KOPT-K1 (cell line): ENCODE measurements around the gene CACNB1.
"Not testable (repeated sequence)": the region's sequence is repeated elsewhere in the genome, so short reads cannot be mapped to it uniquely, and the experiment has no call there.

Experiments used
- H3K27ac ChIP-seq: fragments of 200-600 bp; sonication (generic); 2 replicates; pipeline ENCODE4 v1.5.1; 2016; ENCODE audit warnings: antibody characterized with exemption, mild to moderate bottlenecking, low read depth, low read length; ENCODE audit not compliant: poor library complexity, severe bottlenecking
- H3K36me3 ChIP-seq: fragments of 200-600 bp; sonication (generic); 2 replicates; pipeline ENCODE4 v1.5.1; 2017; ENCODE audit warnings: antibody characterized with exemption, mild to moderate bottlenecking, low read length, moderate library complexity; ENCODE audit not compliant: insufficient read depth
- H3K9me3 ChIP-seq: fragments of 200-600 bp; sonication (generic); 2 replicates; pipeline ENCODE4 v1.5.1; 2017; ENCODE audit warnings: antibody characterized with exemption, low read length, mild to moderate bottlenecking; ENCODE audit not compliant: insufficient read depth, poor library complexity, severe bottlenecking

Gene CACNB1

GRCh38 chr17:39146273-39146672, 51.2 kb downstream of the CACNB1 start:
- no peaks in the 10 kb centered on the region for H3K9me3 ChIP-seq
- H3K27ac ChIP-seq, result no peak overlapping the region
- no peaks in the 10 kb centered on the region for H3K36me3 ChIP-seq

- Histone ChIP-seq H3K36me3 (no peaks in the 10 kb centered on the region), H3K9me3 (no peaks in the 10 kb centered on the region), H3K27ac (no peak overlapping the region)
Observed at GRCh38 chr17:39145143-39145542, 52.3 kb downstream of the CACNB1 start.

GRCh38 chr17:39144416-39144840, 53.0 kb downstream of the CACNB1 start:
- Histone ChIP-seq H3K36me3 (no peaks in the 10 kb centered on the region), H3K9me3 (no peaks in the 10 kb centered on the region), H3K27ac (no peak overlapping the region)

GRCh38 chr17:39143552-39144093, 53.8 kb downstream of the CACNB1 start:
- Histone ChIP-seq H3K9me3 (no peaks in the 10 kb centered on the region), H3K27ac (no peak overlapping the region), H3K36me3 (no peaks in the 10 kb centered on the region)

- Histone ChIP-seq H3K9me3 (no peaks in the 10 kb centered on the region), H3K36me3 (no peaks in the 10 kb centered on the region), H3K27ac (no peak overlapping the region)
Observed at GRCh38 chr17:39141915-39142664, 55.4 kb downstream of the CACNB1 start.

GRCh38 chr17:39141294-39141693, 56.2 kb downstream of the CACNB1 start:
- H3K36me3 ChIP-seq, result no peaks in the 10 kb centered on the region
- H3K9me3 ChIP-seq, result no peaks in the 10 kb centered on the region
- no peak overlapping the region for H3K27ac ChIP-seq

- no peaks in the 10 kb centered on the region for H3K36me3 ChIP-seq
- H3K9me3 ChIP-seq, result no peaks in the 10 kb centered on the region
- H3K27ac ChIP-seq, result no peak overlapping the region
Observed at GRCh38 chr17:39139561-39139960, 57.9 kb downstream of the CACNB1 start.

- Histone ChIP-seq H3K9me3 (no peaks in the 10 kb centered on the region), H3K36me3 (no peaks in the 10 kb centered on the region), H3K27ac (no peak overlapping the region)
Observed at GRCh38 chr17:39139161-39139511, 58.3 kb downstream of the CACNB1 start.

- Histone ChIP-seq H3K36me3 (no peaks in the 10 kb centered on the region), H3K9me3 (no peaks in the 10 kb centered on the region), H3K27ac (no peak overlapping the region)
Observed at GRCh38 chr17:39138431-39139160, 58.9 kb downstream of the CACNB1 start.

GRCh38 chr17:39134878-39135277, 62.6 kb downstream of the CACNB1 start:
- Histone ChIP-seq H3K36me3 (no peaks in the 10 kb centered on the region), H3K27ac (no peak overlapping the region), H3K9me3 (no peaks in the 10 kb centered on the region)

- Histone ChIP-seq H3K27ac (no peak overlapping the region), H3K36me3 (no peaks in the 10 kb centered on the region), H3K9me3 (no peaks in the 10 kb centered on the region)
Observed at GRCh38 chr17:39132192-39132610, 65.3 kb downstream of the CACNB1 start.

GRCh38 chr17:39131616-39132015, 65.9 kb downstream of the CACNB1 start:
- no peak overlapping the region for H3K27ac ChIP-seq
- H3K9me3 ChIP-seq, result no peaks in the 10 kb centered on the region
- no peaks in the 10 kb centered on the region for H3K36me3 ChIP-seq

GRCh38 chr17:39130205-39130604, 67.3 kb downstream of the CACNB1 start:
- H3K36me3 ChIP-seq, result no peaks in the 10 kb centered on the region
- no peaks in the 10 kb centered on the region for H3K9me3 ChIP-seq
- no peak overlapping the region for H3K27ac ChIP-seq

GRCh38 chr17:39129544-39129943, 67.9 kb downstream of the CACNB1 start:
- not testable (repeated sequence) for H3K27ac ChIP-seq, H3K36me3 ChIP-seq, H3K9me3 ChIP-seq

GRCh38 chr17:39126436-39126835, 71.0 kb downstream of the CACNB1 start:
- Histone ChIP-seq H3K9me3 (no peaks in the 10 kb centered on the region), H3K36me3 (no peaks in the 10 kb centered on the region), H3K27ac (no peak overlapping the region)
